NOMO-1 (cell line): Measurements from ENCODE around the gene MAPT.

Source experiments
- DNase-seq, 2 experiments: peaks; one replicate each; lab custom pipeline; 2025; ENCODE audit not compliant: unreplicated experiment in 2 of 2; lab: John Stamatoyannopoulos, UW

The MAPT gene

GRCh38 chr17:46025510-46026165, 131.3 kb downstream of the MAPT start:
- DNase-seq = no peak

GRCh38 chr17:46026166-46027047, 132.1 kb downstream of the MAPT start:
- DNase-seq = no peak

- DNase-seq = no peak
Observed at GRCh38 chr17:46027048-46027975, 133.0 kb downstream of the MAPT start.

GRCh38 chr17:46027976-46028325, 133.6 kb downstream of the MAPT start:
- no peak for DNase-seq

- DNase-seq = no peak
Observed at GRCh38 chr17:46028374-46028773, 134.0 kb downstream of the MAPT start.

GRCh38 chr17:46028981-46029565, 134.7 kb downstream of the MAPT start:
- DNase-seq = no peak

- DNase-seq = no peak
Observed at GRCh38 chr17:46029627-46030026, 135.3 kb downstream of the MAPT start.

GRCh38 chr17:46030752-46031151, 136.4 kb downstream of the MAPT start:
- no peak for DNase-seq

GRCh38 chr17:46031440-46031839, 137.1 kb downstream of the MAPT start:
- no peak for DNase-seq

- no peak for DNase-seq
Observed at GRCh38 chr17:46031920-46032319, 137.6 kb downstream of the MAPT start.

GRCh38 chr17:46032909-46033308, 138.6 kb downstream of the MAPT start:
- DNase-seq = no peak

GRCh38 chr17:46033392-46033791, 139.0 kb downstream of the MAPT start:
- no peak for DNase-seq

- DNase-seq = no peak
Observed at GRCh38 chr17:46035112-46035818, 140.9 kb downstream of the MAPT start.

- no peak for DNase-seq
Observed at GRCh38 chr17:46036491-46036890, 142.1 kb downstream of the MAPT start.

GRCh38 chr17:46037722-46038255, 143.4 kb downstream of the MAPT start:
- no peak for DNase-seq

- DNase-seq = no peak
Observed at GRCh38 chr17:46038414-46038813, 144.1 kb downstream of the MAPT start.

- DNase-seq = no peak
Observed at GRCh38 chr17:46038937-46039336, 144.6 kb downstream of the MAPT start.

- DNase-seq = no peak
Observed at GRCh38 chr17:46039592-46040186, 145.3 kb downstream of the MAPT start.

- no peak for DNase-seq
Observed at GRCh38 chr17:46042246-46042645, 147.9 kb downstream of the MAPT start.

GRCh38 chr17:46042925-46043324, 148.6 kb downstream of the MAPT start:
- no peak for DNase-seq
